HG03378 (cell line): ENCODE results near the gene NSD1.

Experiments
- ATAC-seq: cut with Tn5 transposase; IDR thresholded peaks from one replicate; pipeline ENCODE4 v1.9.1; 2021; ENCODE audit warnings: mild to moderate bottlenecking, moderate library complexity; ENCODE audit not compliant: unreplicated experiment

NSD1 gene

GRCh38 chr5:177319913-177320588, 186.5 kb downstream of the NSD1 start:
- no peak for ATAC-seq

GRCh38 chr5:177320879-177321278, 187.3 kb downstream of the NSD1 start:
- ATAC-seq: no peak

- ATAC-seq: no peak
Measured at GRCh38 chr5:177325868-177326381, 192.4 kb downstream of the NSD1 start.

GRCh38 chr5:177327539-177328522, 194.3 kb downstream of the NSD1 start:
- ATAC-seq: no peak

GRCh38 chr5:177328545-177329231, 195.1 kb downstream of the NSD1 start:
- ATAC-seq: no peak

GRCh38 chr5:177329883-177330282, 196.3 kb downstream of the NSD1 start:
- ATAC-seq: no peak

- ATAC-seq: no peak
Measured at GRCh38 chr5:177330991-177331842, 197.6 kb downstream of the NSD1 start.

- no peak for ATAC-seq
Measured at GRCh38 chr5:177332031-177332895, 198.7 kb downstream of the NSD1 start.

- ATAC-seq: no peak
Measured at GRCh38 chr5:177332896-177333260, 199.3 kb downstream of the NSD1 start.

GRCh38 chr5:177333420-177334154, 200.0 kb downstream of the NSD1 start:
- ATAC-seq: no peak

- no peak for ATAC-seq
Measured at GRCh38 chr5:177334155-177334551, 200.6 kb downstream of the NSD1 start.

- no peak for ATAC-seq
Measured at GRCh38 chr5:177334781-177335700, 201.5 kb downstream of the NSD1 start.

- ATAC-seq: no peak
Measured at GRCh38 chr5:177335701-177336065, 202.1 kb downstream of the NSD1 start.

GRCh38 chr5:177336112-177336511, 202.5 kb downstream of the NSD1 start:
- no peak for ATAC-seq

- ATAC-seq: no peak
Measured at GRCh38 chr5:177336603-177337494, 203.3 kb downstream of the NSD1 start.

GRCh38 chr5:177338251-177339106, 204.9 kb downstream of the NSD1 start:
- no peak for ATAC-seq
